PC-3 (cell line): ENCODE data around the gene FAM9C. TPM values are rescaled to one million over a fixed set of nuclear protein-coding genes. Genes with fewer than 3 reads are reported as not detected.
"Not testable (repeated sequence)": the region's sequence is repeated elsewhere in the genome, so short reads cannot be mapped to it uniquely, and the experiment has no call there.

Source experiments
- ATAC-seq: fragments of 200-7000 bp; cut with Tn5 transposase; 2 replicates; pipeline ENCODE4 v1.9.1; 2020; ENCODE audit warnings: mild to moderate bottlenecking, moderate library complexity
- BruUV-seq: library from RNA; stranded (reverse); fragments of 400-500 nt; replicated peaks from 2 replicates; lab custom pipeline; 2021; lab: Mats Ljungman, UMichigan
- CTCF ChIA-PET: fragments of 300-600 bp; sonication (Branson Sonifier 250); formaldehyde crosslinking; loops from one replicate; lab custom pipeline; 2022; ENCODE audit warnings: antibody characterized with exemption; lab: Charles Lee
- POLR2A ChIA-PET: fragments of 300-600 bp; sonication (Branson Sonifier 250); formaldehyde crosslinking; loops from one replicate; lab custom pipeline; 2022; ENCODE audit warnings: antibody characterized with exemption; ENCODE audit not compliant: unreplicated experiment; lab: Charles Lee
- DNase-seq: peaks from one replicate; pipeline ENCODE4 v3.0.0-alpha.2; 2015
- H2AFZ ChIP-seq: fragments of 300-600 bp; sonication (generic); 2 replicates; pipeline ENCODE4 v1.6.0; 2016; ENCODE audit warnings: antibody characterized with exemption, low read length
- H3F3A ChIP-seq: fragments of 300-600 bp; sonication (generic); one replicate; pipeline ENCODE4 v1.6.0; 2017; ENCODE audit warnings: antibody characterized with exemption, low read length, control low read depth, mild to moderate bottlenecking; ENCODE audit not compliant: unreplicated experiment
- H3K27ac ChIP-seq: fragments of 300-600 bp; sonication (generic); 2 replicates; pipeline ENCODE4 v1.5.1; 2016; ENCODE audit warnings: mild to moderate bottlenecking, low read length
- H3K27me3 ChIP-seq: fragments of 300-600 bp; sonication (generic); 2 replicates; pipeline ENCODE4 v1.6.1; 2016; ENCODE audit warnings: low read length, mixed read lengths
- H3K36me3 ChIP-seq: fragments of 300-600 bp; sonication (generic); 2 replicates; pipeline ENCODE4 v1.6.1; 2016; ENCODE audit warnings: low read depth, mixed run types, low read length, mixed read lengths
- H3K4me1 ChIP-seq: fragments of 300-600 bp; sonication (generic); 2 replicates; pipeline ENCODE4 v1.5.1; 2016; ENCODE audit warnings: low read length; ENCODE audit not compliant: insufficient read depth
- H3K4me2 ChIP-seq: fragments of 300-600 bp; sonication (generic); 2 replicates; pipeline ENCODE4 v1.6.0; 2016; ENCODE audit warnings: low read length
- H3K4me3 ChIP-seq: fragments of 300-600 bp; sonication (generic); 2 replicates; pipeline ENCODE4 v1.5.1; 2016; ENCODE audit warnings: mild to moderate bottlenecking, low read length, mixed read lengths
- H3K79me2 ChIP-seq: fragments of 300-600 bp; sonication (generic); 2 replicates; pipeline ENCODE4 v1.6.1; 2017; ENCODE audit warnings: low read length, mixed read lengths
- H3K9ac ChIP-seq: fragments of 300-600 bp; sonication (generic); 2 replicates; pipeline ENCODE4 v1.6.0; 2016; ENCODE audit warnings: mild to moderate bottlenecking, low read length
- H3K9me2 ChIP-seq: fragments of 300-600 bp; sonication (generic); replicated peaks from 2 replicates; pipeline ENCODE4 v1.6.1; 2016; ENCODE audit warnings: mixed run types, low read length, mixed read lengths
- H3K9me3 ChIP-seq: fragments of 300-600 bp; sonication (generic); 2 replicates; pipeline ENCODE4 v1.6.1; 2016; ENCODE audit warnings: low read length, mixed read lengths
- H4K20me1 ChIP-seq: fragments of 300-600 bp; sonication (generic); 2 replicates; pipeline ENCODE4 v1.6.1; 2016; ENCODE audit warnings: low read length, mixed read lengths
- EZH2 ChIP-seq: fragments of 300-600 bp; sonication (generic); IDR thresholded peaks from one replicate; pipeline ENCODE4 v1.6.1; 2017; ENCODE audit warnings: antibody characterized with exemption, mild to moderate bottlenecking, low read length; ENCODE audit not compliant: unreplicated experiment
- EZH2phosphoT487 ChIP-seq: fragments of 300-600 bp; sonication (generic); IDR thresholded peaks from 2 replicates; pipeline ENCODE4 v1.6.1; 2018; ENCODE audit warnings: mild to moderate bottlenecking, antibody characterized with exemption, low read length, borderline replicate concordance
- intact Hi-C: fragments of 100-400 bp; cut with micrococcal nuclease; formaldehyde crosslinking; loops from 2 replicates; pipeline ENCODE4 v1.9.0; 2023
- total RNA-seq: library from RNA; depleted of rRNA; stranded (reverse); fragments of >200 nt; gene quantifications from 2 replicates; pipeline ENCODE4 v1.2.3, GENCODE V29; 2014
- TF ChIP-seq, protein P1 (sequence below): fragments of 300-600 bp; sonication (generic); conservative IDR thresholded peaks from 2 replicates; pipeline ENCODE4 v1.5.1; 2017; ENCODE audit warnings: antibody characterized with exemption, low read depth, mild to moderate bottlenecking, low read length

The FAM9C gene
- total RNA-seq, 1 experiment from 2014 or later = not detected

DNA sequence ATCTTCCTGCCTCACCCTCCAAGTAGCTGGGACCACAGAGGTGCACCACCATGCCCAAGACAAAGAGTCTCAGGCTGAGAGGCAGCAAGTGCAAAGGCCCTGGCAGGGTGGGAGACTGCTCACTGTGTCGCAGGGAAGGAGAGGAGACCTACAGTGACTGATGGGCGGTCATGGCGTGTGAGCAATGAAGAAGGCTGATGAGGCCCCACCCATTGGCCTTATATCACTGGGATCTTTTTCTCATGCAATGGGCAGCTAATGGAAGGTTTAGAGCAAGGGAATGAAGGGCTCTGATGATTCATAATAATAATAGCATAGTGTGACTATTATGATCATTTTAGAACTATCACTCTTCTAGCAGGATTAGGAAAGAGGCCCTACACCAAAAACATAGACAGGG lies 20.9 kb downstream of the FAM9C start:
- ATAC-seq = no peak
- Histone ChIP-seq H3K36me3 (no peaks in the 10 kb centered on the region), H2AFZ (no peak overlapping the region), H3K4me1 (peaks cover 8% of the 10 kb centered on the region), H3K4me2 (no peak overlapping the region), H3K9me3 (no peaks in the 10 kb centered on the region), H4K20me1 (no peaks in the 10 kb centered on the region), H3K79me2 (no peaks in the 10 kb centered on the region), H3K27me3 (no peaks in the 10 kb centered on the region), H3F3A (no peaks in the 10 kb centered on the region), H3K9ac (no peak overlapping the region), H3K9me2 (no peaks in the 10 kb centered on the region), H3K4me3 (no peak overlapping the region), H3K27ac (no peak overlapping the region)
- TF ChIP-seq EZH2phosphoT487 (no peak), EZH2 (no peak)
- TF ChIP-seq, protein P1, sequence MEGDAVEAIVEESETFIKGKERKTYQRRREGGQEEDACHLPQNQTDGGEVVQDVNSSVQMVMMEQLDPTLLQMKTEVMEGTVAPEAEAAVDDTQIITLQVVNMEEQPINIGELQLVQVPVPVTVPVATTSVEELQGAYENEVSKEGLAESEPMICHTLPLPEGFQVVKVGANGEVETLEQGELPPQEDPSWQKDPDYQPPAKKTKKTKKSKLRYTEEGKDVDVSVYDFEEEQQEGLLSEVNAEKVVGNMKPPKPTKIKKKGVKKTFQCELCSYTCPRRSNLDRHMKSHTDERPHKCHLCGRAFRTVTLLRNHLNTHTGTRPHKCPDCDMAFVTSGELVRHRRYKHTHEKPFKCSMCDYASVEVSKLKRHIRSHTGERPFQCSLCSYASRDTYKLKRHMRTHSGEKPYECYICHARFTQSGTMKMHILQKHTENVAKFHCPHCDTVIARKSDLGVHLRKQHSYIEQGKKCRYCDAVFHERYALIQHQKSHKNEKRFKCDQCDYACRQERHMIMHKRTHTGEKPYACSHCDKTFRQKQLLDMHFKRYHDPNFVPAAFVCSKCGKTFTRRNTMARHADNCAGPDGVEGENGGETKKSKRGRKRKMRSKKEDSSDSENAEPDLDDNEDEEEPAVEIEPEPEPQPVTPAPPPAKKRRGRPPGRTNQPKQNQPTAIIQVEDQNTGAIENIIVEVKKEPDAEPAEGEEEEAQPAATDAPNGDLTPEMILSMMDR = no peak
- intact Hi-C loops = no loop called here
- ChIA-PET CTCF (no interaction called here), POLR2A (no interaction called here)
- BruUV-seq = no TSS peak
- no peak for DNase-seq

DNA sequence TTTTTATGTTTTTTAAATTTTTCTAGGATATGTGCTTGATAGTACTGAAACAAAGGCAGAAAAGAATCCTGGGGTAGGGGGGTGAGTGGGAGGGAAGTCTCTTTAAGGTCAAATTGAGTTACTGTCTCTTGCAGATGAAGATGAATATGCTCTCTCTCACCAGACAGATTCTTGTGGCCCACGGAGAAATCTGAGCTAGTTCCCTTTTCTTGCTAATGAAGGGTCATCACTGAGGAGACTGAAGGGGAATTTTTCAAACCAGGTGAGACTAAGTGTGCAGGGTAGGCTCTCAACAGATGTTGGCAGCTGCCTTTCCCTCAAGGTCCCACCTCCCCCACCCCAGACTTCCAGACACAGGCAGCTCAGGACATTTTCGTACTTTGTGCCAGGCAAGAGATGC lies 21.5 kb downstream of the FAM9C start:
- ChIA-PET POLR2A (no interaction called here), CTCF (no interaction called here)
- Histone ChIP-seq H3K4me3 (no peak overlapping the region), H3K4me2 (no peak overlapping the region), H4K20me1 (no peaks in the 10 kb centered on the region), H3K9me3 (no peaks in the 10 kb centered on the region), H2AFZ (no peak overlapping the region), H3K9me2 (no peaks in the 10 kb centered on the region), H3K9ac (no peak overlapping the region), H3K79me2 (no peaks in the 10 kb centered on the region), H3K36me3 (no peaks in the 10 kb centered on the region), H3K27ac (no peak overlapping the region), H3F3A (no peaks in the 10 kb centered on the region), H3K4me1 (peaks cover 2% of the 10 kb centered on the region; the same call in 1 of the 2 replicates), H3K27me3 (no peaks in the 10 kb centered on the region)
- TF ChIP-seq EZH2 = no peak
- TF ChIP-seq, protein P1 = no peak
- TF ChIP-seq EZH2phosphoT487 = no peak
- no peak for DNase-seq
- intact Hi-C loops = no loop called here
- BruUV-seq = no TSS peak
- ATAC-seq = no peak

DNA sequence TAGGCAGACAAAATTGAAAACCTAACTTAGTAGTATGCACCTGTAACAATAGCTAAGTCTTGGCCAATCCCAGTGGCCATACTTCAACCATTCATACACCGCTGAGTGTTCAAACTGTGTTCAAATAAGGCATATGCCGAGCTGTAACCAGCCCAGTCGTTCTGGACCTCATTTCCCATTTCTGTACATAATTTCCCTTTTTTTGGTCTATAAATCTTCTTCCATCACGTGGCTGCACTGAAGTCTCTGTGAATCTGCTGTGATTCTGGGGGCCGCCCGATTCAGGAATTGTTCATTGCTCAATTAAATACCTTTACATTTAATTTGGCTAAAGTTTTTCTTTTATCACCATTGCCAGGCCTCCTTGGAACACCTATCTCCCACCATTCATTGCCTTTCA lies 27.7 kb downstream of the FAM9C start:
- H4K20me1 ChIP-seq, H3F3A ChIP-seq, H3K4me2 ChIP-seq, H3K9me2 ChIP-seq, H3K36me3 ChIP-seq, H3K79me2 ChIP-seq, ATAC-seq, intact Hi-C loops, DNase-seq, POLR2A ChIA-PET, H3K9ac ChIP-seq, H3K27ac ChIP-seq, CTCF ChIA-PET, H2AFZ ChIP-seq, BruUV-seq, H3K9me3 ChIP-seq, H3K27me3 ChIP-seq, H3K4me3 ChIP-seq: not testable (repeated sequence)
- H3K4me1 ChIP-seq = peaks cover 14% of the 10 kb centered on the region; the same call in 1 of the 2 replicates
